ENCODE measurements around the gene TIAM1.

TIAM1 gene

GRCh38 chr21:31103571-31104265 lies 240.3 kb downstream of the TIAM1 start:
- peaks cover 29% of the 10 kb centered on the region; the same call in 1 of the 2 replicates for H3K9me3 ChIP-seq (ENCODE audit: control insufficient read depth, insufficient read depth, low read length)
- H3F3A ChIP-seq (ENCODE audit: control insufficient read depth, insufficient read depth): no peaks in the 10 kb centered on the region
- H3K36me3 ChIP-seq (ENCODE audit: control insufficient read depth, low read length): no peaks in the 10 kb centered on the region
- TF ChIP-seq EZH2phosphoT487 (IDR thresholded peaks at IDR 0.05; ENCODE audit: borderline replicate concordance, low read length) (no peak), CTCF (IDR thresholded peaks at IDR 0.05; ENCODE audit: low read depth, low read length, poor library complexity, severe bottlenecking) (no peak)
- H4K20me1 ChIP-seq (ENCODE audit: control insufficient read depth, insufficient read depth, low read depth, low read length): no peaks in the 10 kb centered on the region
- H3K4me3 ChIP-seq (ENCODE audit: low read length): peak overlapping the region; percentile 61
- H3K4me1 ChIP-seq (ENCODE audit: control insufficient read depth, low read length): peaks cover 36% of the 10 kb centered on the region
- peak overlapping the region; percentile 68 for H3K4me2 ChIP-seq (ENCODE audit: low read length)
- no peaks in the 10 kb centered on the region for H3K9me2 ChIP-seq (replicated peaks; ENCODE audit: control insufficient read depth, low read length)
- H3K27me3 ChIP-seq (ENCODE audit: control insufficient read depth, low read length): no peaks in the 10 kb centered on the region
- H3K27ac ChIP-seq (ENCODE audit: low read depth, low read length): peak overlapping the region; percentile 49
- H3K79me2 ChIP-seq (ENCODE audit: control insufficient read depth, low read length): no peaks in the 10 kb centered on the region

GRCh38 chr21:31103163-31103562 lies 240.9 kb downstream of the TIAM1 start:
- peak overlapping the region; percentile 68 for H3K4me2 ChIP-seq (ENCODE audit: low read length)
- no peaks in the 10 kb centered on the region for H3F3A ChIP-seq (ENCODE audit: control insufficient read depth, insufficient read depth)
- H3K27ac ChIP-seq (ENCODE audit: low read depth, low read length): peak overlapping the region; percentile 49
- peak overlapping the region; percentile 61 for H3K4me3 ChIP-seq (ENCODE audit: low read length)
- no peaks in the 10 kb centered on the region for H3K79me2 ChIP-seq (ENCODE audit: control insufficient read depth, low read length)
- no peaks in the 10 kb centered on the region for H3K36me3 ChIP-seq (ENCODE audit: control insufficient read depth, low read length)
- no peak for TF ChIP-seq CTCF (IDR thresholded peaks at IDR 0.05; ENCODE audit: low read depth, low read length, poor library complexity, severe bottlenecking)
- H4K20me1 ChIP-seq (ENCODE audit: control insufficient read depth, insufficient read depth, low read depth, low read length): no peaks in the 10 kb centered on the region
- no peaks in the 10 kb centered on the region for H3K9me2 ChIP-seq (replicated peaks; ENCODE audit: control insufficient read depth, low read length)
- H3K4me1 ChIP-seq (ENCODE audit: control insufficient read depth, low read length): peaks cover 34% of the 10 kb centered on the region
- peaks cover 29% of the 10 kb centered on the region; the same call in 1 of the 2 replicates for H3K9me3 ChIP-seq (ENCODE audit: control insufficient read depth, insufficient read depth, low read length)
- H3K27me3 ChIP-seq (ENCODE audit: control insufficient read depth, low read length): no peaks in the 10 kb centered on the region

- TF ChIP-seq EZH2phosphoT487 (IDR thresholded peaks at IDR 0.05; ENCODE audit: borderline replicate concordance, low read length) (no peak), CTCF (IDR thresholded peaks at IDR 0.05; ENCODE audit: low read depth, low read length, poor library complexity, severe bottlenecking) (no peak)
Measured at GRCh38 chr21:31099122-31099521, 244.9 kb downstream of the TIAM1 start.

More at GRCh38 chr21:31099122-31099521, 244.9 kb downstream of the TIAM1 start:
- Histone ChIP-seq H3K27me3 (ENCODE audit: control insufficient read depth, low read length) (no peaks in the 10 kb centered on the region), H3K4me1 (ENCODE audit: control insufficient read depth, low read length) (peaks cover 21% of the 10 kb centered on the region), H3K79me2 (ENCODE audit: control insufficient read depth, low read length) (no peaks in the 10 kb centered on the region), H4K20me1 (ENCODE audit: control insufficient read depth, insufficient read depth, low read depth, low read length) (no peaks in the 10 kb centered on the region), H3K4me3 (ENCODE audit: low read length) (no peak overlapping the region), H3K9me2 (replicated peaks; ENCODE audit: control insufficient read depth, low read length) (no peaks in the 10 kb centered on the region), H3F3A (ENCODE audit: control insufficient read depth, insufficient read depth) (no peaks in the 10 kb centered on the region), H3K4me2 (ENCODE audit: low read length) (no peak overlapping the region), H3K9me3 (ENCODE audit: control insufficient read depth, insufficient read depth, low read length) (0 out of 2 replicates have a peak, but pooled peaks cover 1% of the 10 kb centered on the region), H3K36me3 (ENCODE audit: control insufficient read depth, low read length) (no peaks in the 10 kb centered on the region), H3K27ac (ENCODE audit: low read depth, low read length) (no peak overlapping the region)

Data from DOHH2 (cell line).